HEK293 (cell line): ENCODE results near the gene ASAP2.

Source experiments
- CTCF ChIA-PET: fragments of 350-600 bp; formaldehyde crosslinking; extraction: SDS; loops from one replicate; lab custom pipeline; 2021; ENCODE audit warnings: antibody characterized with exemption; lab: Yijun Ruan, JAX
- POLR2A ChIA-PET: fragments of 300-600 bp; formaldehyde crosslinking; extraction: SDS; loops from one replicate; lab custom pipeline; 2020; ENCODE audit warnings: antibody characterized with exemption, inconsistent platforms; lab: Yijun Ruan, JAX
- H3K27ac ChIP-seq: fragments of 200-500 bp; sonication (Bioruptor generic); 2 replicates; pipeline ENCODE4 v1.5.1; 2014; ENCODE audit warnings: low read depth, low read length, control low read depth, inconsistent platforms; ENCODE audit errors: extremely low read depth
- H3K36me3 ChIP-seq, 2 experiments: fragments of 200-500 bp in 1 of 2; sonication (Bioruptor generic) in 1 of 2; 1 replicate in 1 of 2; 2 replicates in 1 of 2; pipeline ENCODE4 v1.5.1; 2014 to 2017; ENCODE audit warnings: inconsistent platforms in 2 of 2, low read length in 2 of 2; ENCODE audit not compliant: control insufficient read depth in 2 of 2, insufficient read depth in 1 of 2
- H3K4me1 ChIP-seq: fragments of 200-500 bp; sonication (Bioruptor generic); 2 replicates; pipeline ENCODE4 v1.5.1; 2014; ENCODE audit warnings: mild to moderate bottlenecking, low read length, inconsistent platforms; ENCODE audit not compliant: control insufficient read depth, insufficient read depth
- H3K4me3 ChIP-seq: 2 replicates; pipeline ENCODE4 v1.5.1; 2011; ENCODE audit warnings: low read depth, mild to moderate bottlenecking, control low read depth, low read length, moderate library complexity
- H3K9me3 ChIP-seq: fragments of 200-500 bp; sonication (Bioruptor generic); 2 replicates; pipeline ENCODE4 v1.5.1; 2014; ENCODE audit warnings: low read depth, low read length, inconsistent platforms; ENCODE audit not compliant: control insufficient read depth, insufficient read depth
- GFI1B ChIP-seq: fragments of 450-650 bp; formaldehyde crosslinking; IDR thresholded peaks from 2 replicates; pipeline ENCODE4 v1.5.1; 2016; ENCODE audit warnings: missing biosample characterization, missing genetic modification characterization
- HOXC10 ChIP-seq: sonication (generic); formaldehyde crosslinking; IDR thresholded peaks from 2 replicates; pipeline ENCODE4 v1.8.1; 2023; ENCODE audit warnings: mild to moderate bottlenecking, missing genetic modification reagents
- KLF17 ChIP-seq: fragments of 450-650 bp; formaldehyde crosslinking; IDR thresholded peaks from 2 replicates; pipeline ENCODE4 v1.5.1; 2016; ENCODE audit warnings: missing biosample characterization, missing genetic modification characterization
- REPIN1 ChIP-seq: fragments of 450-650 bp; formaldehyde crosslinking; IDR thresholded peaks from 2 replicates; pipeline ENCODE4 v1.5.1; 2017; ENCODE audit warnings: missing biosample characterization, missing genetic modification characterization, low read depth
- SETDB1 ChIP-seq: IDR thresholded peaks from one replicate; pipeline ENCODE4 v1.6.1; 2017; ENCODE audit warnings: mild to moderate bottlenecking, low read length, moderate library complexity, mixed read lengths; ENCODE audit not compliant: insufficient read length
- ZEB2 ChIP-seq: fragments of 450-650 bp; formaldehyde crosslinking; IDR thresholded peaks from 2 replicates; pipeline ENCODE4 v1.5.1; 2016; ENCODE audit warnings: missing biosample characterization, missing genetic modification characterization
- ZNF121 ChIP-seq: fragments of 450-650 bp; formaldehyde crosslinking; IDR thresholded peaks from 2 replicates; pipeline ENCODE4 v1.5.1; 2016; ENCODE audit warnings: missing biosample characterization, missing genetic modification characterization
- ZNF211 ChIP-seq: fragments of 450-650 bp; formaldehyde crosslinking; IDR thresholded peaks from 2 replicates; pipeline ENCODE4 v1.5.1; 2016; ENCODE audit warnings: low read depth, missing biosample characterization, missing genetic modification characterization
- ZNF221 ChIP-seq: fragments of 450-650 bp; formaldehyde crosslinking; IDR thresholded peaks from 2 replicates; pipeline ENCODE4 v1.5.1; 2017; ENCODE audit warnings: missing biosample characterization, missing genetic modification characterization, borderline replicate concordance
- ZNF223 ChIP-seq: fragments of 450-650 bp; formaldehyde crosslinking; IDR thresholded peaks from 2 replicates; pipeline ENCODE4 v1.5.1; 2016; ENCODE audit warnings: missing biosample characterization, missing genetic modification characterization
- ZNF362 ChIP-seq: fragments of 450-650 bp; formaldehyde crosslinking; IDR thresholded peaks from 2 replicates; pipeline ENCODE4 v1.5.1; 2016; ENCODE audit warnings: missing biosample characterization, missing genetic modification characterization
- ZNF398 ChIP-seq: fragments of 450-650 bp; formaldehyde crosslinking; IDR thresholded peaks from 2 replicates; pipeline ENCODE4 v1.5.1; 2017; ENCODE audit warnings: missing biosample characterization, missing genetic modification characterization
- ZNF423 ChIP-seq: fragments of 450-650 bp; formaldehyde crosslinking; IDR thresholded peaks from 2 replicates; pipeline ENCODE4 v1.5.1; 2016; ENCODE audit warnings: missing biosample characterization, missing genetic modification characterization
- ZNF433 ChIP-seq: fragments of 450-650 bp; formaldehyde crosslinking; IDR thresholded peaks from 2 replicates; pipeline ENCODE4 v1.5.1; 2016; ENCODE audit warnings: missing biosample characterization, missing genetic modification characterization, low read depth
- ZNF776 ChIP-seq: fragments of 450-650 bp; formaldehyde crosslinking; IDR thresholded peaks from 2 replicates; pipeline ENCODE4 v1.5.0; 2017; ENCODE audit warnings: missing biosample characterization, missing genetic modification characterization, borderline replicate concordance
- ZNF777 ChIP-seq: fragments of 450-650 bp; formaldehyde crosslinking; IDR thresholded peaks from 2 replicates; pipeline ENCODE4 v1.5.1; 2017; ENCODE audit warnings: missing biosample characterization, missing genetic modification characterization, borderline replicate concordance
- ZNF830 ChIP-seq: fragments of 450-650 bp; IDR thresholded peaks from 2 replicates; pipeline ENCODE4 v1.5.0; 2018; ENCODE audit warnings: missing biosample characterization, missing genetic modification characterization, low read depth, mild to moderate bottlenecking, moderate library complexity
- TF ChIP-seq, protein P1 (sequence below): fragments of 450-650 bp; formaldehyde crosslinking; IDR thresholded peaks from 2 replicates; pipeline ENCODE4 v1.5.1; 2017; ENCODE audit warnings: missing biosample characterization, missing genetic modification characterization

Gene ASAP2

GRCh38 chr2:9162841-9163240 lies 43.8 kb upstream of the ASAP2 start:
- H3K36me3 ChIP-seq, result no peaks in the 10 kb centered on the region
- ChIA-PET POLR2A (interaction anchor here (0.8 kb wide), 1 partner anchor 19 kb away, joined by 3 read pairs; no protein-coding TSS in a partner anchor), CTCF (interaction anchor here (0.6 to 0.9 kb wide), 2 partner anchors 20 to 135 kb away, joined by 3 read pairs; no protein-coding TSS in a partner anchor)
- no peaks in the 10 kb centered on the region for H3K4me1 ChIP-seq
- no peaks in the 10 kb centered on the region for H3K9me3 ChIP-seq
- no peak overlapping the region for H3K4me3 ChIP-seq
- no peak overlapping the region for H3K27ac ChIP-seq
- TF ChIP-seq ZNF211 (tag by site-specific recombination) (no peak), GFI1B (tag by site-specific recombination) (no peak), ZNF223 (tag by site-specific recombination) (no peak), ZNF221 (tag by site-specific recombination) (no peak), ZNF423 (tag by site-specific recombination) (no peak), HOXC10 (CRISPR knock-in tag) (no peak), KLF17 (tag by site-specific recombination) (no peak), ZEB2 (tag by site-specific recombination) (no peak), ZNF362 (tag by site-specific recombination) (no peak), REPIN1 (tag by site-specific recombination) (no peak), ZNF776 (no peak), ZNF121 (tag by site-specific recombination) (no peak)

- Histone ChIP-seq H3K4me3 (no peak overlapping the region), H3K36me3 (no peaks in the 10 kb centered on the region), H3K27ac (no peak overlapping the region), H3K4me1 (no peaks in the 10 kb centered on the region), H3K9me3 (no peaks in the 10 kb centered on the region)
- CTCF ChIA-PET, result interaction anchor here (0.6 to 0.9 kb wide), 3 partner anchors 20 to 134 kb away, joined by 3 to 4 read pairs (median 3); no protein-coding TSS in a partner anchor
- TF ChIP-seq ZNF777 (tag by site-specific recombination) (no peak), ZNF830 (no peak)
- TF ChIP-seq, protein P1, sequence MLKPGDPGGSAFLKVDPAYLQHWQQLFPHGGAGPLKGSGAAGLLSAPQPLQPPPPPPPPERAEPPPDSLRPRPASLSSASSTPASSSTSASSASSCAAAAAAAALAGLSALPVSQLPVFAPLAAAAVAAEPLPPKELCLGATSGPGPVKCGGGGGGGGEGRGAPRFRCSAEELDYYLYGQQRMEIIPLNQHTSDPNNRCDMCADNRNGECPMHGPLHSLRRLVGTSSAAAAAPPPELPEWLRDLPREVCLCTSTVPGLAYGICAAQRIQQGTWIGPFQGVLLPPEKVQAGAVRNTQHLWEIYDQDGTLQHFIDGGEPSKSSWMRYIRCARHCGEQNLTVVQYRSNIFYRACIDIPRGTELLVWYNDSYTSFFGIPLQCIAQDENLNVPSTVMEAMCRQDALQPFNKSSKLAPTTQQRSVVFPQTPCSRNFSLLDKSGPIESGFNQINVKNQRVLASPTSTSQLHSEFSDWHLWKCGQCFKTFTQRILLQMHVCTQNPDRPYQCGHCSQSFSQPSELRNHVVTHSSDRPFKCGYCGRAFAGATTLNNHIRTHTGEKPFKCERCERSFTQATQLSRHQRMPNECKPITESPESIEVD (tag by site-specific recombination), result no peak
- POLR2A ChIA-PET, result interaction anchor here (0.8 kb wide), 1 partner anchor 20 kb away, joined by 3 read pairs; no protein-coding TSS in a partner anchor
Measured at GRCh38 chr2:9163306-9164111, 43.1 kb upstream of the ASAP2 start.

DNA sequence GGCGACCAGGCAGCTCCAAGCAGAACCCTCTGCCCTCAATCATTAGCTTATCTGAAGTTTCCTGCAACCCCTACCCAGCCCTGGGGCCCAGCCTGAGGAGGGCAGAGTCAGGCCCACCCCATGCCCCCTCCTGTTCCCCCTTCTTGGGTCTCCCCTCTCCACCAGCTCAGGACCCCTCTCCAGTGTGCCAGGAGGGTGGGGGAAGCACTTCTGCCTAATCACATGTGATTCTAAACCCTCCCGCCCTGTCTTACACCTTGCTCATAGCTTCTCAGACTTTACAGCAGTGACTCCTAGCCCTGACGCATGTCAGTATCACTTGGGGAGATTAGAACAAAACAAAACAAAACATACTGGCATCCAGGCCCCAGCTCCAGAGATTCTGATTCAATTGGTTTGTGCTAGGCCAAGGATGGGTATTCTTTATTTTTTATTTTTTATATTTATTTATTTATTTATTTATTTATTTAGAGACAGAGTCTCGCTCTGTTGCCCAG lies 42.5 kb upstream of the ASAP2 start:
- CTCF ChIA-PET, result interaction anchor here (0.7 kb wide), 1 partner anchor 22 kb away, joined by 4 read pairs; no protein-coding TSS in a partner anchor
- Histone ChIP-seq H3K36me3 (no peaks in the 10 kb centered on the region), H3K9me3 (no peaks in the 10 kb centered on the region), H3K27ac (no peak overlapping the region), H3K4me3 (no peak overlapping the region), H3K4me1 (no peaks in the 10 kb centered on the region)
- no peak for TF ChIP-seq ZNF433 (tag by site-specific recombination)
- TF ChIP-seq SETDB1, result no peak
- peak; percentile 29; the same call in 1 of the 2 replicates for TF ChIP-seq ZNF398 (tag by site-specific recombination)
- POLR2A ChIA-PET, result no interaction called here
